ENCODE measurements around the gene RIOK2. TPM values are rescaled to one million over a fixed set of nuclear protein-coding genes. Genes with fewer than 3 reads are reported as not detected.

RIOK2 gene
- total and polyA plus RNA-seq, 9 of the 15 experiments (the other 6 are each of a cell fraction or from before 2014, with no cell fraction given): 22.9 to 97.6 (median 47.8) TPM

DNA sequence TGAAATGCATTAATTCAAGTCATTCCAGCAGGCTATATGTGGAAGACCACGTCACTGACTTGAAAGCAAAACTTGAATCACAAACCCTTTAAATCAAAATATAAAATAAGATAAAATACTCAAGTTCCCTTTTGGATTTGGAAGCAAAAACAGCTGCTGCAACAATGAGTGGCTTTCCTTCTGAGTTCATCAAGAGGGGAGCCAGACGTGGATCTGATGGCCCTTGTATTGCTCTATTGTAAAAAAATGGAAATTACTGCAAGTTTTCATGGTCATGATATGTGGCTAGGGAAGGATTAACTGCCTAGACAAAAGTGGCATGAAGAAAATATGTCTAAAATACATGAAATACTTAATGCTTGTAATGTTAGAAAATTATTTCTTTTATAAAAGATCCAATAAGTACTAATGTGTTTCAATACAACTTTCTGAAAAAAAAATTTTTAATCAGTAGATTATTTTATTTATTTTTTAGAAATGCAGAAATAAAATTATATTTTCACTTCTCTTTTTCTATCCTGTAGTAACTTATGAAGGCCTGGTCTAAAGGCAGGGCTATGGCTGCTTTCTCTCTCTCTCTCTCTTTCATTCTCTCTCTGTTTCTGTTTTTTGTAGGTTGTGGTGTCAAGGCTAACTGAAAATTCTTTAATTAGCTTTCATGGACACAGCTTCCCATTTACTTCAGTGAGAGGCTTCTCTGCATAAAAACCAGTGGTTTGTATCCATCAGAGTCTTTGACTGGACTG lies 64.6 kb downstream of the RIOK2 start (continued):
- TF ChIP-seq, protein P1, sequence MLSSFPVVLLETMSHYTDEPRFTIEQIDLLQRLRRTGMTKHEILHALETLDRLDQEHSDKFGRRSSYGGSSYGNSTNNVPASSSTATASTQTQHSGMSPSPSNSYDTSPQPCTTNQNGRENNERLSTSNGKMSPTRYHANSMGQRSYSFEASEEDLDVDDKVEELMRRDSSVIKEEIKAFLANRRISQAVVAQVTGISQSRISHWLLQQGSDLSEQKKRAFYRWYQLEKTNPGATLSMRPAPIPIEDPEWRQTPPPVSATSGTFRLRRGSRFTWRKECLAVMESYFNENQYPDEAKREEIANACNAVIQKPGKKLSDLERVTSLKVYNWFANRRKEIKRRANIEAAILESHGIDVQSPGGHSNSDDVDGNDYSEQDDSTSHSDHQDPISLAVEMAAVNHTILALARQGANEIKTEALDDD (IDR thresholded peaks at IDR 0.05): no peak
- TF ChIP-seq CREM (IDR thresholded peaks at IDR 0.05; ENCODE audit: low read depth) (no peak), SRSF7 (optimal IDR thresholded peaks at IDR 0.05; ENCODE audit: low read depth, low read length) (no peak), SAP30 (IDR thresholded peaks at IDR 0.05; ENCODE audit: borderline replicate concordance, insufficient read depth, low read depth, low read length, poor library complexity, severe bottlenecking) (no peak), YY1 (IDR thresholded peaks at IDR 0.05; ENCODE audit: borderline replicate concordance in 1 of 3, control insufficient read depth in 1 of 3, extremely low read depth in 1 of 3, insufficient read depth in 3 of 3, insufficient read length in 1 of 3, insufficient replicate concordance in 2 of 3, low read depth in 1 of 3, low read length in 2 of 3) (no peak), NCOA1 (IDR thresholded peaks at IDR 0.05; ENCODE audit: low read depth) (no peak)

DNA sequence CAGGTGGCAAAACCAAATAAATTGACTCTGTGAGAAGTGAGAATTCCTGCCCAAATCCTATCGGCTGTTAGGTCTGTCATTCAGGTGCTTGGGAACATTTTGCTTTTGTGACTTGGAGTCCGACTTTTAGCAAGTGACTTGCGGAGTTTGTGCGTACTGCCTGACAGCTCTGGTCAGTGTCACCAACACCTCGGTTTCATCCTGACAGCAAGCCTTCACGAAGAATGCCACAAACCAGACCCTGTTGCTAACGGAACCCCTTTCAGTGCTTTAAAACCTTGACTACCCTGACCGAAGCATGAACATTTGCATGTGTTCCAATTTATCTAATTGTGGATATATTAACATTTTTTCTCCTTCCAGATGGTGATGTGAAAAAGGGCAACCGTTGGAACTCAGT lies 67.1 kb downstream of the RIOK2 start:
- H3K27ac ChIP-seq (ENCODE audit: extremely low read depth, low read depth, low read length): no peak overlapping the region
- no peaks in the 10 kb centered on the region for H3K79me2 ChIP-seq (ENCODE audit: control insufficient read depth, insufficient read depth, low read length)
- CTCF ChIA-PET (ENCODE audit: low intra/inter-chr PET ratio): no interaction called here
- H3K9me1 ChIP-seq (ENCODE audit: control insufficient read depth, insufficient read depth, low read length): no peaks in the 10 kb centered on the region
- no peak for ATAC-seq
- H3K4me1 ChIP-seq (replicated peaks in 1 of 2; ENCODE audit: control insufficient read depth in 2 of 2, insufficient read depth in 2 of 2, low read length in 2 of 2): no peaks in the 10 kb centered on the region
- no peaks in the 10 kb centered on the region for H3K9me3 ChIP-seq (replicated peaks; ENCODE audit: control insufficient read depth, insufficient read depth, low read depth, low read length)
- H4K20me1 ChIP-seq (replicated peaks; ENCODE audit: control insufficient read depth, insufficient read depth, low read length): no peaks in the 10 kb centered on the region
- no peak overlapping the region for H2AFZ ChIP-seq (ENCODE audit: low read depth, low read length)
- BruUV-seq (replicated peaks): no TSS peak
- in situ Hi-C loops (cut with MboI): no loop called here
- intact Hi-C loops (cut with micrococcal nuclease): no loop called here
- H3K27me3 ChIP-seq (ENCODE audit: control insufficient read depth in 2 of 2, insufficient read depth in 2 of 2, low read length in 2 of 2): no peaks in the 10 kb centered on the region
- H3K4me3 ChIP-seq: no peak overlapping the region
- no peak overlapping the region for H3K4me2 ChIP-seq (ENCODE audit: insufficient read depth, low read length)
- no peak overlapping the region for H3K9ac ChIP-seq (ENCODE audit: insufficient read depth in 1 of 2, low read depth in 2 of 2, low read length in 2 of 2)
- DNase-seq (ENCODE audit: extremely low read depth in 1 of 4, low spot score in 3 of 4): no peak
- POLR2A ChIA-PET: interaction anchor here (0.6 kb wide), 1 partner anchor 19 kb away, joined by 4 read pairs; no protein-coding TSS in a partner anchor
- 47% methylated on average over 9 of the region's 9 CpGs for WGBS (ENCODE audit: insufficient coverage, low coverage, missing lambda C conversion rate)
- no peak for FAIRE-seq
- no peaks in the 10 kb centered on the region for H3K36me3 ChIP-seq (ENCODE audit: control insufficient read depth, insufficient read depth, low read length)
- no peak for TF ChIP-seq ZNF589 (CRISPR knock-in tag; IDR thresholded peaks at IDR 0.05; ENCODE audit: low read depth)
- TF ChIP-seq TAF15 (IDR thresholded peaks at IDR 0.05; ENCODE audit: low read depth, low read length): no peak
- TF ChIP-seq, protein P2, sequence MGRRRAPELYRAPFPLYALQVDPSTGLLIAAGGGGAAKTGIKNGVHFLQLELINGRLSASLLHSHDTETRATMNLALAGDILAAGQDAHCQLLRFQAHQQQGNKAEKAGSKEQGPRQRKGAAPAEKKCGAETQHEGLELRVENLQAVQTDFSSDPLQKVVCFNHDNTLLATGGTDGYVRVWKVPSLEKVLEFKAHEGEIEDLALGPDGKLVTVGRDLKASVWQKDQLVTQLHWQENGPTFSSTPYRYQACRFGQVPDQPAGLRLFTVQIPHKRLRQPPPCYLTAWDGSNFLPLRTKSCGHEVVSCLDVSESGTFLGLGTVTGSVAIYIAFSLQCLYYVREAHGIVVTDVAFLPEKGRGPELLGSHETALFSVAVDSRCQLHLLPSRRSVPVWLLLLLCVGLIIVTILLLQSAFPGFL (CRISPR knock-in tag; IDR thresholded peaks at IDR 0.05): no peak
- TF ChIP-seq ZNF3 (CRISPR knock-in tag; IDR thresholded peaks at IDR 0.05): no peak
- no peak for TF ChIP-seq CBX1 (IDR thresholded peaks at IDR 0.05; ENCODE audit: low read depth)
- TF ChIP-seq, protein P3, sequence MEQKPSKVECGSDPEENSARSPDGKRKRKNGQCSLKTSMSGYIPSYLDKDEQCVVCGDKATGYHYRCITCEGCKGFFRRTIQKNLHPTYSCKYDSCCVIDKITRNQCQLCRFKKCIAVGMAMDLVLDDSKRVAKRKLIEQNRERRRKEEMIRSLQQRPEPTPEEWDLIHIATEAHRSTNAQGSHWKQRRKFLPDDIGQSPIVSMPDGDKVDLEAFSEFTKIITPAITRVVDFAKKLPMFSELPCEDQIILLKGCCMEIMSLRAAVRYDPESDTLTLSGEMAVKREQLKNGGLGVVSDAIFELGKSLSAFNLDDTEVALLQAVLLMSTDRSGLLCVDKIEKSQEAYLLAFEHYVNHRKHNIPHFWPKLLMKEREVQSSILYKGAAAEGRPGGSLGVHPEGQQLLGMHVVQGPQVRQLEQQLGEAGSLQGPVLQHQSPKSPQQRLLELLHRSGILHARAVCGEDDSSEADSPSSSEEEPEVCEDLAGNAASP (IDR thresholded peaks at IDR 0.05): no peak
- no peak for TF ChIP-seq CC2D1A (IDR thresholded peaks at IDR 0.05)
- TF ChIP-seq MYBL2 (IDR thresholded peaks at IDR 0.05; ENCODE audit: low read depth): no peak
- TF ChIP-seq MYBL2 (CRISPR knock-in tag; IDR thresholded peaks at IDR 0.05; ENCODE audit: borderline replicate concordance): no peak
- no peak for TF ChIP-seq PYGO2 (tag; IDR thresholded peaks at IDR 0.05)

Measured in K562 (cell line).